ENCODE measurements around the gene GOLGA8Q. TPM values are rescaled to one million over a fixed set of nuclear protein-coding genes. Genes with fewer than 3 reads are reported as not detected.
"Not testable (repeated sequence)": the region's sequence is repeated elsewhere in the genome, so short reads cannot be mapped to it uniquely, and the experiment has no call there.

GOLGA8Q gene

DNA sequence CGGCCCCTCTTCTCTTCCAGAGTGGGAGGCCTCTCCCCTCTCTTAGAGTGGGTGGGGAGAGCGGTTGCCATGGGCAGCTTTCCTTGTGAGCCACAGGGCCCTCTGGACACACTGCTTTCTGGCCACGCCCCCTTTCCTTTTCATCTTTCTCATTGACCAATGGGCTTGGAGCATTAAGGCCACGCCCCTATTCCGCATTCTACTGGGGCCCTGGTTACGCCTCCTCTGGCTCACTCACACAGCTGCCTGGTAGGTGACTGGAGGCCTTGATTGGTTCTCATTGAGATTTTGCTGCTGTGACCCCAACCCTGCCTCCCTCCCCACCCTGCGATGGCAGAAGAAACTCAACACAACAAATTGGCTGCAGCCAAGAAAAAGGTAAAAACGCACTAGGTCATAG, 51.9 kb downstream of the GOLGA8Q start, which contains the start of gene GOLGA8H:
Gene GOLGA8H (plus strand): TSS at position 233 of the 400 bp plus-strand sequence. CDS start 98 bp downstream, at position 331.
- not testable (repeated sequence) for H2BK12ac ChIP-seq (ENCODE audit: low read length)
- no CpG with 5 or more reads among the region's 8 CpGs for WGBS, 2 donors (ENCODE audit: extremely low coverage in 2 of 2, insufficient read length in 2 of 2, insufficient replicate concordance in 1 of 2)

More for the DNA sequence above, 51.9 kb downstream of the GOLGA8Q start, which contains the start of gene GOLGA8H:
- H3K4me3 ChIP-seq (ENCODE audit: low read length in 2 of 2); H2AFZ ChIP-seq (ENCODE audit: low read length); H3K14ac ChIP-seq (ENCODE audit: low read length); H3K79me1 ChIP-seq (ENCODE audit: low read depth, low read length); H3K9me3 ChIP-seq (replicated peaks in 1 of 2; ENCODE audit: control insufficient read depth in 2 of 2, insufficient read depth in 1 of 2, low read depth in 1 of 2, low read length in 2 of 2); H3K27ac ChIP-seq (replicated peaks; ENCODE audit: low read length); H3K36me3 ChIP-seq (replicated peaks in 1 of 2; ENCODE audit: control insufficient read depth in 2 of 2, insufficient read depth in 2 of 2, low read length in 2 of 2); H3K9ac ChIP-seq (ENCODE audit: low read depth, low read length, poor library complexity); H3K27me3 ChIP-seq (ENCODE audit: control insufficient read depth in 3 of 3, insufficient read depth in 3 of 3, low read depth in 1 of 3, low read length in 3 of 3); H3K18ac ChIP-seq (ENCODE audit: low read length); H3K4me1 ChIP-seq (ENCODE audit: control insufficient read depth in 2 of 2, insufficient read depth in 1 of 2, low read depth in 1 of 2, low read length in 2 of 2); H2AK5ac ChIP-seq (ENCODE audit: low read depth, low read length); H3K4me2 ChIP-seq (ENCODE audit: insufficient read depth, low read length, poor library complexity, severe bottlenecking); H2BK15ac ChIP-seq (ENCODE audit: low read length); DNase-seq (ENCODE audit: low spot score); H3K23ac ChIP-seq (ENCODE audit: low read depth, low read length, poor library complexity); H4K91ac ChIP-seq (ENCODE audit: low read depth, low read length, poor library complexity); H2BK5ac ChIP-seq (ENCODE audit: low read length); H2BK120ac ChIP-seq (ENCODE audit: low read depth, low read length); H4K8ac ChIP-seq (ENCODE audit: low read depth, low read length); H3K4ac ChIP-seq (ENCODE audit: low read length): not testable (repeated sequence)

Small RNAs within 50 kb of the gene (small RNA-seq; reads per million reads assigned to genes)
- gene RF00096 (ENCODE audit: insufficient read depth) (not detected), gene RN7SL796P (ENCODE audit: insufficient read depth) (not detected)
